HG02588 (cell line): ENCODE results near the gene AKT1.

ENCODE experiments used
- ATAC-seq: cut with Tn5 transposase; IDR thresholded peaks from one replicate; pipeline ENCODE4 v1.9.1; 2021; ENCODE audit warnings: mild to moderate bottlenecking, moderate library complexity; ENCODE audit not compliant: unreplicated experiment

AKT1 gene

DNA sequence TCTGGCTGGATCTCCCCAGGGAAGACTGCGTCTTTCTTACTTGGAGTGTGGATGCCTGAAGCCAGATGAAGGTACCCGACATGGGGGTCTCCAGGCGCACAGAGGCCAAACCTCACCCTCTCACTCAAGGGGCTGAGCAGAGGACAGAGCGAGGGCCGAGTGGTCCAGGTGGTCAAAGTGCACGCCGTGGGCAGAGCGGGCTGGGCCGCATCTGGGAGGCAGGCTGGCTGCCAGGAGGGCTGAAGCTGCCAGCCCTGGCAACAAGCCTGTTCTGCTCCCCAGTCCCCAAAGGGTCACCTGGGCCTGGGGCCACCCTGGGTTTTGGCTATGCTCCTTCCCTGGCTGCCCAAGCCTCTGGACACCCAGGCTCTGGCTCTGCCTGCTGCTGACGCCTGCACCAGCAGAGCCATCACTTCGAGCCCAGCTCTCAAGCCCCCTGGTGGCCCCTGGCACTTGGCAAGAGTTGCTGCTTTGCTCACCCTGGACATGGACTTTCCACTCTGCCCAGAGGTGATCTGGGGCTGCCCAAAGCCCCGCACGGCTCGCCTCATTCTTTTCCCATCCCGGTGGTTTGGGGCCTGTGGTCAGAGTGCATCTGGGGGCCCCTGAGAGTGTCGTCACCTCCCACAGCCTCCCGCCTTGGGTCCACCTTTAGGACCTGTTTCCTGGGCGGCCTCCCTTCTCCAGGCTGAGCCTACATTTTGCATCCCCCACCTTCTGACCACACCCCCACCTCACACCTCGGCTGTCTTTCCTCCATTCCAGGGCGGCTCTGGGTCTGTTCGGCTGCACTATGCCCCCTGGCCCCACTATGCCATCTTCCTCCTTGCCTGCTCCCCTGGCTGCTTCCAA lies 68.7 kb downstream of the AKT1 start:
- no peak for ATAC-seq

DNA sequence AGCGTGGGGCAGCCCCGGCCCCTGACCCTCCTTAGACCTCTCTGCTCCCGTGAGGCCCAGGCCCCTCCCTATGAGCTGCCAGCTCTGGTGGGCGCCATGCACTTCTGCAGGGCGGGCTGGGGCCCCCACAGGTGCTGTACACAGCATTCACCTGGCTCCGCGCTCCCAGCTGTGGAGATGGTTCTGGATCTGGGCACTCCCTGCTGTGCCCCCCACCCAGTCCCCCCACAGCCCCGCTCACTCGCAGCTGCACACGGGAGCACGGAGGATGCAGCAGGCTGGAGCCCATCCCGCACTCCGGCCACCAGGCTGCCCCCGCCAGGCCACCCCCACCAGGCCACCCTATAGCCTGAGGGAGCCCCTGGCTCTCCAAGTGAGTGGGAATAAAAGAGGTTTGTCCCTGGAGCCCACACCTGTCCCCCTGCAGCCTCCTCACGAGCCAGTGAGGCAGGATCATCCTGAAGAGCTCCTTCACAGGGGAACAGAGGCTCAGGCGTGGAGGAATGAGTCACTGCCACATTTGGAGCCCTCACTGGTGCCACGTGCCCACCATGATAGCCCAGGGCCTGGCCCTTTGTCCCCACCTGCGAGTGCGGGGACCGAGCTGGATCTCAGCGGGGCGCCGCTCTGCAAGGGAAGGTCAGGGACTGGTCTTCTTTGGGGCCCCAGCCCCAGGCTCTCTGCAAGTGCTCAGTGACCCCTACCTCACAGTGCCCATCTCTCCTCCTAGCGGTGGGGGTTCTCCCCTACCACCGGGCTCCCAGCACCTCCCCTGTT lies 69.6 kb downstream of the AKT1 start:
- no peak for ATAC-seq

DNA sequence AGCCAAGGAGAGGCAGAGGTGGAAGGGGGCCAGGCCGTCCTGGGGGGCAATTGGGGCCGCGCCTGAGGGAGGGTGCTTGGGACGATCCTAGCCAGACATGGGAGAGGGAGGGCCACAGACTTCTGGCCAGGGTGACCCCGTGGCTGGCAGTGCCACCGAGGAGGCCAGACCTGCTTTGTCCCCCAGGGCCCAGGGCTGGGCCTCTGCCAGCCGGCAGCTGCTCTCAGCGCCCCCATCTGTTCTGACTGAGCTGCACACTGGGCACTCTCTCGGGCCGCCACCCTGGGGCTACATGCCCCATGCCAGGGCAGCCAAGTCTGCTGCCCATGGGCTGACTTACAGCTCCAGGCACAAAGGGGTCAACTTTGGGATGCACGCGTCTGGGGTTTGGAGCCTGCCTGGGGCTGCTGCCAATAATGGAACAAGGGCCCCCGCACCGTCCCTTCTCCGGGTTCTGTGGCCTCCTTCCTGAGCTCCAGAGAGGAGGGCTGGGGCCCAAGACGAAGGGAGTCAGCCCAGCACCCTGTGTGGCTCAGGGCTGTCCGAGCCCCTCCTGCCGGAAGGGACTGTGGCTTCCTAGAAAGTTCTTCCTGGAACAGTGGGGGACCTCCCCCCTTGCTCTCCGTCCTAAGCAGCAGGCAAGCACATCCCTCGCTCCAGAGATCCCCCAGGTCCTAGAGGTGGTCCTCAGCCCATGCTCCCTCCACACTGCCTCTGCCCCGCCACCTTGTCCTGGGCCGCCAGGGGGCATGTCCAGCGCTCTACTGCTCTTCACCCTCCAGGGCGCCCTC lies 70.4 kb downstream of the AKT1 start:
- ATAC-seq: no peak

GRCh38 chr14:104724407-104724980 lies 71.1 kb downstream of the AKT1 start:
- no peak for ATAC-seq

DNA sequence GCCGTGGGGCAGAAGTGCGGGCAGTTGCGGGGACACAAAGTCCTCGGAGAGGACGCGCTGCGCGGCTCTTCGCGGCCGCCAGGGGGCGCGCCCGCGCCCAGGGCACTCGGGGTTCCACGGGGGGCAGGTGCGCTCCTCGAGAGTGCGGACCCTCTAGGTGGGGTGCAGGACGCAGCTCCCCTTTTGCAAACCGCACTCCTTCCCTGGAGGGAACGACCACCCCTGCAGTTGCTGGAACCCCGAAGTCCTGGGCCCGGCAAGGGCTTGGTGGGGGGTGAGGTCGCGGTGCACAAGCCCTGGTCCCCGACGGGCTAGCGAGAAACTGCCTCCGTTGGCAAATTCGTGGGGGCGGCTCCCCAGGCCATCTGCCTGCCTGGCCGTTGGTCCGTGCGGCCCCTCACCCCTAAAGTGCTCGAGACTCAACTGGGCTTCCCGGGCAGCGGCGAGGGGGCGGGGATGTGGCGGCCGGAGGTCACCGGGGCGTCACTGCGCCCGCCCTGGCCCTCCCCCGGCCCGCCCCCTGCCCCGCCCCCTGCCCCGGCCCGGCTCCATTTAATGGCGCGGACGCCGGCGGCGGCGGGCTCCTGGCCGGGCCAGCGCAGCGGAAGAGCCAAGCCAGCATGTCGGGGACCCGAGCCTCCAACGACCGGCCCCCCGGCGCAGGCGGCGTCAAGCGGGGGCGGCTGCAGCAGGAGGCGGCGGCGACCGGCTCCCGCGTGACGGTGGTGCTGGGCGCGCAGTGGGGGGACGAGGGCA lies 71.7 kb downstream of the AKT1 start, which contains the start of gene ADSS1:
Gene ADSS1, plus strand, starts transcription at position 579 of the 756 bp plus-strand sequence. Its CDS starts 42 bp downstream, at position 621.
- no peak for ATAC-seq

DNA sequence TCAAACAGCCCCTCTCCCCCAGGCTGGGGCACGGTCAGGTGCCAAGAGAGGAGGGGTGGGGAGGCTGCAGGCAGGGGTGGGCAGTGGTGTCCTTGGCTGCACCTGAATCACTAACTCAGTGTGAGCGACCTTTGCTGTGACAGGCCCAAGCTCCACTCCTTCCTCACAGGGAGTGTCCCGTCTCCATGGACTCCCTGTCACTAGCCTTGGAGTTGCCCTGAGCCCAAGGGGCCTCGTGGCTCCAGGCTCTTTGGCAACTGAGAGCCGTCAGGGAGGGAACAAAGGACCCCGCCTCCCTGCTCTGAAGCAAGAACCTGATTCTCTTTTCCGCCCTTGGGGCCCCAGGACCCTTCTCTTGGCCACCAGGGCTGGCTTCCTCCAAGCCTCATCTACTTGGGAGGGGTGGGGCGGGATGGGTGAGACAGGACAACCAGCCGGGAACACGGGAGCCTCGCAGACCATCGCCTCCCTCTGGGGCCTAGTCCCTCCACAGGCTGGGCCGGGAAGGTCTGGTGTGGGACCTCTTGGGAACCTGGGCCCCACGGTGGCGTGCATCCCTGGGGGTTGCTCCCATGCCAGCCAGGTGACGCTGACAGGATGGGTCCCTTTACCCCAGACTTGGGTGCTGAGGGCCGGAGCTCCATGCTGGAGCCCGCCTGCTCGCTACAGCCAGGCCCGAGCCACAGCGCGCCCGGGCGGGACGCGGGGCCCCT lies 72.5 kb downstream of the AKT1 start:
- ATAC-seq: no peak

DNA sequence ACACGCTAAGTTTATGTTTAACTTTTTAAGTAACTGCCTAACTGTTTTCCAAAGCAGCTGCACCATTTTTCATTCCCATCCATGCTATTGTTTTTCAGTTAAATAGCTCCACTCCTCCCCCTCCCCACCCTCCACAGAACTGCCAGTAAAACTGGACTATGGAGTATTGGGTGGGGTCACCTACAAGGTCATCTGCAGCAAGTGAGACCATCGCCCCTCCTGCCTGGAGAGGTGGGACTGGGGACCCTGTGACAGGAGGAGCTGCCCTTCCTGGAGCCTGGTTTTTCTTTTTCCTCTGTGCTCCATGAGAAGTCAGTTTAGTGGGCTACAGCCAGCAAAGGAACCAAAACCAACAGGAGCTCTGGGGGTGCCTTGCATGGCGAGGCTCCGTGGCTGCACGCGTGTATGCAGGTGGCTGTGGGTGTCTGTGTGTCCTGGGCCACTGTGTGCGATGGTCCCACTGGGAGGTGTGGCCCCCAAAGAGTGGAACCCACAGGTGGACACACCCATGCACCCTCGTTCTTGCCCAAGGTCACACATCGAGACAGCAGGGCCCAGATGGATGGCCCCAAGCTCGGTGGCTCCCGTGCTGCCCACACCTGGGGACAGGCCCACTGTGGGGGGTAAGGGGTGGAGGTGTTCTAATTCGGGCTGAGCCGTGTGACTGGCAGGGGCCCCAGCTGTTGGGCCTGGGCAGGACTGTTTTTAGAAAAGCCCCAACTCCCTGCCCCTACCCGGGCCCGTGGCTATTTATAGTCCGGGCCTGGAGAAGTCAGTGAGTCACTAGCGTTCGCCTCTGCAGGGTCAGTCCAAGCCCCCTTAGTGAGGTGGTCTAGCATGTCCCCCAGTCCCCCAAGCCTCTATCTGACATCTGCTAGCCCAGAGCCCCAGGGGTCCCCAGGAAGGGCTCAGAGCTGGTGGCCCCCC lies 73.8 kb downstream of the AKT1 start:
- no peak for ATAC-seq
